Stimulated activated CD4-positive, alpha-beta T cell treated with anti-CD3 and anti-CD28 coated beads, Interleukin-15, amount 100 ng/mL, for 24 hours (primary cell): ENCODE data around the gene APOBEC4.

Experiments
- DNase-seq: peaks from one replicate; pipeline ENCODE4 v3.0.0-alpha.2; 2020

Gene APOBEC4

DNA sequence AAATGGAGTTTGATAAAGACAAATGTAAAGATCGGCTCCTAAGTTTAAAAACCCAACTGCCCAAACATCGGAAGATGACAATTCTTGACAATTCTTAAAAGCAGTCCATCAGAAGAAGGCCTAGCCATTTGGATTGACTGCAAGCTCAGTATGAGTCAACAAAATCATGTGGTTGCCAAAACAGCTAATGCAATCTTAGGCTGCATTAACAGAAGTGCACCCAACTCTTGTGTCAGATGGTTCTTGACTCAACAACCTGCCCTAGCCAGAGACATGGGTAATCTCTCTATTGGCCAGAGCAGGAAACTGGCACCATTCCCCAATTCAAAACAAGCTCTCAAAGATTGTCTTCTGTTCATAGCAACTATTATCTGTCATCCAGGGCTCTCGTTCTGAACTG is 53.0 kb downstream of the APOBEC4 start:
- DNase-seq, result no peak

DNA sequence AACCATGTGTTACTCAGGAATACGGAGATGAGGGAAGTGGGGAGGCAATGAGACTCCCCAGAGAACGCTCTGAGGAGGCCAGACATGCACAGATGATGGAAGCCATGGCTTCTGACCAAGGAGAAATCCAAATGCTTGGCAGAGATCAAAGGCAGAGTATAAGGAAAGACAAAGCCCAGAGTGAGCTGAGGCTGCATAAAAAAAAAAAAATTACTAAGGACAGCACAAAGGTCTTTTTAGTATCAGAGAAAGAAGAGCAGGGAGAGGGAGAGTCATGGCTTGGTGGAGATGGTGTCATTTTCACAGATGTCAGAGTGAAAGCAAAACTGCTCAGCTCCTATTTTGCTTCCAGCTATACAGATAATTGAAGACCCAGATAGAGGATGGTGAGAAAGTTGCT is 54.7 kb downstream of the APOBEC4 start:
- no peak for DNase-seq

DNA sequence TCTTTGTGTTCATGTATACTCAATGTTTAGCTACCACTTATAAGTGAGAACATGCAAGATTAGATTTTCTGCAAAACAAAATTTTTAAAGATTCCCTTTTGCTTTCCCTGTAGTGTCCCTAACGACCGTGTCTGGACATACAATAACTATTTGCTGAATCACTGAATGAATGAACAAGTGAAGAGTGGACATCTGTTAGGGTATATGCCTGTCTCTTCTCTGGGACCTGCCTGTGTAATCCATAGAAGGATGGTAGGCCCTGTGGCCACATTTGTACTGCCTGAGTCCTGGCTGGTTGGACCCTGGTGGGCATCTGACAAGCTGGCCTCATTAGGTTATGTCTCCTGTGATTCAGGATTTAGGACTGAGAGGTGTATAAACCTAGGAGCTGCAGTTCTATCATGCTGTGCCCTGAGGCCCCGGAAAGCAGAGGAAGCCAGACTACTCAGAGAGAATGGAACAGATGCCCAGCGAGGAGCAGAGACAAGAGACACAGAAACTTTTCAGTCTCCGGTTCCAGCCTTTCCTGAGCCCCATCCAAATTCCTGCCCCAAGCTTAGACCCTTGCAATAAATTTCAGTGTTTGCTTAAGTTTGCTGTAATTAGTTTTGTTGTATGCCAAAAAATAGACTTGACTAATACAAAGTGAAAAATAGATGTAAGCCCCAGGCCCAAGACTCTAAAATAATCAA is 55.3 kb downstream of the APOBEC4 start:
- DNase-seq, result no peak

DNA sequence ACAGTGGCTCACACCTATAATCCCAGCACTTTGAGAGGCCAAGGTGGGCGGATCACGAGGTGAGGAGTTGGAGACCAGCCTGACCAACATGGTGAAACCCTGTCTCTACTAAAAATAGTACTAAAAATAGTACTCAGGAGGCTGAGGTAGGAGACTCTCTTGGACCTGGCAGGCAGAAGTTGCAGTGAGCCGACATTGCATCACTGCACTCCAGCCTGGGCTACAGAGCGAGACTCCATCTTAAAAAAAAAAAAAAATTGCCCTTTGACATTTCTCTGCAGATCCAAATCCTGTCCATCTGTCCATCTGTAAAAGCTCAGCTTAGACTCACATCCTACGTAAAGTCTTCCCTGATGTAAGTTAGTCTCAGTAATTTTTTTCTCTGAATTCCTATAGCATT is 56.6 kb downstream of the APOBEC4 start:
- no peak for DNase-seq
